Fibroblast of villous mesenchyme (primary cell): ENCODE measurements around the gene IGSF8. TPM values are rescaled to one million over a fixed set of nuclear protein-coding genes. Genes with fewer than 3 reads are reported as not detected.
"Not testable (repeated sequence)": the region's sequence is repeated elsewhere in the genome, so short reads cannot be mapped to it uniquely, and the experiment has no call there.

Source experiments
- DNase-seq: peaks from one replicate; pipeline ENCODE4 v3.0.0-alpha.2; 2010; ENCODE audit warnings: low read depth
- H3K4me3 ChIP-seq: 2 replicates; pipeline ENCODE4 v1.5.1; 2011; ENCODE audit warnings: low read depth, mild to moderate bottlenecking, low read length
- CTCF ChIP-seq: IDR thresholded peaks from 2 replicates; pipeline ENCODE4 v1.5.1; 2012; ENCODE audit warnings: low read depth, mild to moderate bottlenecking, low read length; ENCODE audit not compliant: insufficient read depth
- total RNA-seq: library from RNA; depleted of rRNA; stranded (reverse); fragments of >200 nt; gene quantifications from 2 replicates; pipeline ENCODE4 v1.2.3, GENCODE V29; 2012

IGSF8 gene
- total RNA-seq, 1 donor = 14.7 TPM

GRCh38 chr1:160061369-160062229, 36.8 kb downstream of the IGSF8 start:
- H3K4me3 ChIP-seq = no peak overlapping the region
- no peak for TF ChIP-seq CTCF
- no peak for DNase-seq

DNA sequence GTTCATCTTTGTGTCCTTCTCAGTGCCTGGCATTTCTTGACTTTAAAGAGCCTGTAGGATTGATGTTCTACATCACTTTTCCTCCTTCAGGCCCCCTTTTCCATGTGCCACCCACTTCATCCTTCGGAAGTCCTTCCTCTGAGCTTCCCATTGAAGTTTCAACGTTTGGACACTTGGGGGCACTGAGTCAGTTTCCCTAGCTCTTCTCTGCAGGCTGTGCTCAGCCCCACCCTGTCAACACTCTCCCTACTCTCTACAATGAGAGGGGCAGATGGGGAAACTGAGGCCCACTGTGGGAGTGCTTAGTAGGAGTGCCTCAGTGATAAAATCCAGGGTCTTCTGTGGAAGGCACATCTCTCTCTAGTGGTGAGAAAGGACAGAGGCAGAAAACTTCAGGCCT, 40.3 kb downstream of the IGSF8 start:
- DNase-seq = peak; percentile 13
- peak; percentile 48 for TF ChIP-seq CTCF
- H3K4me3 ChIP-seq = no peak overlapping the region

- no peak for TF ChIP-seq CTCF
- H3K4me3 ChIP-seq = no peak overlapping the region
- no peak for DNase-seq
Observed at GRCh38 chr1:160056648-160057169, 41.7 kb downstream of the IGSF8 start.

- H3K4me3 ChIP-seq = no peak overlapping the region
- DNase-seq = no peak
- TF ChIP-seq CTCF = no peak
Observed at GRCh38 chr1:160053548-160054365, 44.7 kb downstream of the IGSF8 start.

DNA sequence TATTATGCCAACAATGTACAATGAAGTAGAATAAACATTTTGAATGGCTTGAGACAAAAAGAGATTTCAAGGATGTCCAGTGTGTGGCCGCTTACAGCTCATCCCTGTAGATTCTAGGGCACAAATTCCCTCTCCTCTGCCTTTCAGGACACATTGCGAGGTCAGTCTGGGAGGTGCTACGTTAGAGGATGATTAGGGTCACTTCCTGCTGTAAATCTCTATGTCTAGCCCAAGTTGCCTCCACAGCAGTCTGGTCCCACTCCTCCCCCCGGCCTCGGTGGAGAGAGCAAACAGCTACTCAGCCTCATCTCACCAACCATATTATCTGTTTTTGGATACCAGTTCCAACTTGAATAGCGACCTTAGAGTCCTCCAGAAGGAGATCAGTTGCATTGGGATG, 45.5 kb downstream of the IGSF8 start:
- no peak overlapping the region for H3K4me3 ChIP-seq
- TF ChIP-seq CTCF = no peak
- no peak for DNase-seq

GRCh38 chr1:160050619-160051018, 47.8 kb downstream of the IGSF8 start:
- no peak for TF ChIP-seq CTCF
- H3K4me3 ChIP-seq = no peak overlapping the region
- DNase-seq = no peak

GRCh38 chr1:160050182-160050581, 48.2 kb downstream of the IGSF8 start:
- DNase-seq, H3K4me3 ChIP-seq: not testable (repeated sequence)
